Measurements from ENCODE around the gene GRIK3. TPM values are rescaled to one million over a fixed set of nuclear protein-coding genes. Genes with fewer than 3 reads are reported as not detected.

The GRIK3 gene
- total RNA-seq, 2 experiments from 2014 or later = 16.3 to 55.0 TPM

GRCh38 chr1:36794460-36794859 lies 239.9 kb downstream of the GRIK3 start:
- H3K4me1 ChIP-seq (ENCODE audit: insufficient read depth, low read length, poor library complexity, severe bottlenecking) = peaks cover 6% of the 10 kb centered on the region
- H4K20me1 ChIP-seq (ENCODE audit: insufficient read depth, low read length) = no peaks in the 10 kb centered on the region
- no TSS peak for BruUV-seq (replicated peaks)

DNA sequence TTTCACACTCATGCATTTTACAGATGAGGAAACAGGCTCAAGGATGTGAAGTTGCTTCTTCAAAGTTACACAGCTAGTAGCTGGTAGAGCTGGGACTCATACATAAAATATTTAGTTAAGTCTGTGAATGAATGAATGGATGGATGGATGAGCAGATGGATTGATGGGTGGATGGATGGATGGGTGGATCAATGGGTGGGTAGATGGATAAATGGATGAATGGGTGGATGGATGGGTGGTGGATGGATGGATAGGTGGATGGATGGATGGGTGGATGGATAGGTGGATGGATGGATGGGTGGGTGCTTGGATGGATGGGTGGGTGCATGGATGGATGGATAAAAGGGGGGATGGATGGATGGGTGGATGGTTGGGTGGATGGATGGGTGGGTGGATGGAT lies 240.9 kb downstream of the GRIK3 start:
- H4K20me1 ChIP-seq (ENCODE audit: insufficient read depth, low read length) = no peaks in the 10 kb centered on the region
- no peak overlapping the region for H3K4me2 ChIP-seq (ENCODE audit: low read length)
- CTCF ChIA-PET (ENCODE audit: unreplicated experiment) = no interaction called here
- no peak overlapping the region for H3K4me3 ChIP-seq (ENCODE audit: low read depth, low read length, poor library complexity, severe bottlenecking)
- H3K36me3 ChIP-seq (ENCODE audit: insufficient read depth, low read length) = no peaks in the 10 kb centered on the region
- DNase-seq (ENCODE audit: low spot score) = no peak
- TF ChIP-seq EZH2phosphoT487 (IDR thresholded peaks at IDR 0.05; ENCODE audit: borderline replicate concordance, low read depth, low read length) = no peak
- TF ChIP-seq, protein P1, sequence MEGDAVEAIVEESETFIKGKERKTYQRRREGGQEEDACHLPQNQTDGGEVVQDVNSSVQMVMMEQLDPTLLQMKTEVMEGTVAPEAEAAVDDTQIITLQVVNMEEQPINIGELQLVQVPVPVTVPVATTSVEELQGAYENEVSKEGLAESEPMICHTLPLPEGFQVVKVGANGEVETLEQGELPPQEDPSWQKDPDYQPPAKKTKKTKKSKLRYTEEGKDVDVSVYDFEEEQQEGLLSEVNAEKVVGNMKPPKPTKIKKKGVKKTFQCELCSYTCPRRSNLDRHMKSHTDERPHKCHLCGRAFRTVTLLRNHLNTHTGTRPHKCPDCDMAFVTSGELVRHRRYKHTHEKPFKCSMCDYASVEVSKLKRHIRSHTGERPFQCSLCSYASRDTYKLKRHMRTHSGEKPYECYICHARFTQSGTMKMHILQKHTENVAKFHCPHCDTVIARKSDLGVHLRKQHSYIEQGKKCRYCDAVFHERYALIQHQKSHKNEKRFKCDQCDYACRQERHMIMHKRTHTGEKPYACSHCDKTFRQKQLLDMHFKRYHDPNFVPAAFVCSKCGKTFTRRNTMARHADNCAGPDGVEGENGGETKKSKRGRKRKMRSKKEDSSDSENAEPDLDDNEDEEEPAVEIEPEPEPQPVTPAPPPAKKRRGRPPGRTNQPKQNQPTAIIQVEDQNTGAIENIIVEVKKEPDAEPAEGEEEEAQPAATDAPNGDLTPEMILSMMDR (conservative IDR thresholded peaks at IDR 0.05; ENCODE audit: low read length) = no peak
- H3K9me2 ChIP-seq (ENCODE audit: insufficient read depth, low read length) = no peaks in the 10 kb centered on the region
- no peaks in the 10 kb centered on the region for H3K79me2 ChIP-seq (ENCODE audit: insufficient read depth, low read depth, low read length)
- intact Hi-C loops (cut with micrococcal nuclease; ENCODE audit: unreplicated experiment) = no loop called here
- H3K4me1 ChIP-seq (ENCODE audit: insufficient read depth, low read length, poor library complexity, severe bottlenecking) = peaks cover 6% of the 10 kb centered on the region
- no TSS peak for BruUV-seq (replicated peaks)
- H3K9me3 ChIP-seq (ENCODE audit: low read length) = no peaks in the 10 kb centered on the region
- H3K27ac ChIP-seq (ENCODE audit: low read depth, low read length, poor library complexity, severe bottlenecking) = no peak overlapping the region
- no peak overlapping the region for H2AFZ ChIP-seq (ENCODE audit: low read length)
- POLR2A ChIA-PET = no interaction called here

More at GRCh38 chr1:36794460-36794859, 239.9 kb downstream of the GRIK3 start:
- TF ChIP-seq EZH2phosphoT487 (IDR thresholded peaks at IDR 0.05; ENCODE audit: borderline replicate concordance, low read depth, low read length) = no peak
- TF ChIP-seq, protein P1 (conservative IDR thresholded peaks at IDR 0.05; ENCODE audit: low read length) = no peak
- no peaks in the 10 kb centered on the region for H3K79me2 ChIP-seq (ENCODE audit: insufficient read depth, low read depth, low read length)
- CTCF ChIA-PET (ENCODE audit: unreplicated experiment) = no interaction called here
- H3K36me3 ChIP-seq (ENCODE audit: insufficient read depth, low read length) = no peaks in the 10 kb centered on the region
- no peak for DNase-seq (ENCODE audit: low spot score)
- H3K4me3 ChIP-seq (ENCODE audit: low read depth, low read length, poor library complexity, severe bottlenecking) = no peak overlapping the region
- no peaks in the 10 kb centered on the region for H3K9me3 ChIP-seq (ENCODE audit: low read length)
- POLR2A ChIA-PET = interaction anchor here (0.6 kb wide), 1 partner anchor 902 kb away, joined by 3 read pairs; no protein-coding TSS in a partner anchor
- intact Hi-C loops (cut with micrococcal nuclease; ENCODE audit: unreplicated experiment) = no loop called here
- no peak overlapping the region for H3K27ac ChIP-seq (ENCODE audit: low read depth, low read length, poor library complexity, severe bottlenecking)
- H2AFZ ChIP-seq (ENCODE audit: low read length) = no peak overlapping the region
- no peaks in the 10 kb centered on the region for H3K9me2 ChIP-seq (ENCODE audit: insufficient read depth, low read length)
- no peak overlapping the region for H3K4me2 ChIP-seq (ENCODE audit: low read length)

DNA sequence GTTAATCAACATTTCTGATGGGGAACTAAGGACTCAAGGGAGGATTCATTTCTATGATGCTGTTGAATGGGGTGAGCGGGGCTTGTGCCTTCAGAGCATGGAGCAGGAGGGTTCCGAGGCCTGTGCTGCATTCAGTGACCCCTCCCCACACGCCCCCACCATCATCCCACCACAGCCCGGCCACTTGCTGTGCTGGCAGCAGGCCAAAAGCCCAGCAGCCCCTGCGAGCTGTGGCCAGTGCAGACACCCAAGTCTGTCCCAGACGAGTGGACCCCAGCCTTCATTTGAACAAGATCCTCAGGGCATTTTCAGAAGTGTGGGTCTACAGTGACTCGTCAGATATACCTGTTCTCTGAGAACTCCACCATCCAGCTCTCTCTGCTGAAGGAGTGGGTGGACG lies 242.0 kb downstream of the GRIK3 start:
- no TSS peak for BruUV-seq (replicated peaks)

More for the DNA sequence above, 242.0 kb downstream of the GRIK3 start:
- no peaks in the 10 kb centered on the region for H3K79me2 ChIP-seq (ENCODE audit: insufficient read depth, low read depth, low read length)
- peaks cover 6% of the 10 kb centered on the region for H3K4me1 ChIP-seq (ENCODE audit: insufficient read depth, low read length, poor library complexity, severe bottlenecking)
- H3K4me3 ChIP-seq (ENCODE audit: low read depth, low read length, poor library complexity, severe bottlenecking) = no peak overlapping the region
- TF ChIP-seq, protein P1 (conservative IDR thresholded peaks at IDR 0.05; ENCODE audit: low read length) = no peak
- no peak for TF ChIP-seq EZH2phosphoT487 (IDR thresholded peaks at IDR 0.05; ENCODE audit: borderline replicate concordance, low read depth, low read length)
- DNase-seq (ENCODE audit: low spot score) = no peak
- no peaks in the 10 kb centered on the region for H3K9me2 ChIP-seq (ENCODE audit: insufficient read depth, low read length)
- intact Hi-C loops (cut with micrococcal nuclease; ENCODE audit: unreplicated experiment) = no loop called here
- ChIA-PET POLR2A (no interaction called here), CTCF (ENCODE audit: unreplicated experiment) (no interaction called here)
- no peak overlapping the region for H3K4me2 ChIP-seq (ENCODE audit: low read length)
- no peaks in the 10 kb centered on the region for H3K36me3 ChIP-seq (ENCODE audit: insufficient read depth, low read length)
- no peak overlapping the region for H2AFZ ChIP-seq (ENCODE audit: low read length)
- no peaks in the 10 kb centered on the region for H4K20me1 ChIP-seq (ENCODE audit: insufficient read depth, low read length)
- no peak overlapping the region for H3K27ac ChIP-seq (ENCODE audit: low read depth, low read length, poor library complexity, severe bottlenecking)
- no peaks in the 10 kb centered on the region for H3K9me3 ChIP-seq (ENCODE audit: low read length)

Measured in OCI-LY7 (cell line).